Measurements from ENCODE around the gene KCNN2. TPM values are rescaled to one million over a fixed set of nuclear protein-coding genes. Genes with fewer than 3 reads are reported as not detected.
A peak's percentile ranks its signal among the peaks of the same experiment; 100 is the strongest.

Gene KCNN2
- total RNA-seq, 2 donors from 2014 or later = 0.69 to 0.84 TPM

GRCh38 chr5:114362197-114362976 is 517 bp downstream of the KCNN2 start:
- TF ChIP-seq CTCF (IDR thresholded peaks at IDR 0.05) = no peak
- no peaks in the 10 kb centered on the region for H3K9me3 ChIP-seq
- no peak overlapping the region for H3K9ac ChIP-seq (ENCODE audit: low read depth in 2 of 2, low read length in 2 of 2)
- no peak for DNase-seq
- no peaks in the 10 kb centered on the region for H3K36me3 ChIP-seq
- intact Hi-C loops (cut with DNase I) = loop anchor here (5.0 kb wide), 1 partner anchor 90 kb away; no protein-coding TSS in a partner anchor
- H3K27me3 ChIP-seq = peaks cover 51% of the 10 kb centered on the region
- H3K4me1 ChIP-seq = peaks cover 6% of the 10 kb centered on the region
- H3K27ac ChIP-seq = no peak overlapping the region
- peak overlapping the region; percentile 54 for H3K4me3 ChIP-seq

- Histone ChIP-seq H3K9ac (ENCODE audit: low read depth in 2 of 2, low read length in 2 of 2) (no peak overlapping the region), H3K9me3 (no peaks in the 10 kb centered on the region), H3K36me3 (no peaks in the 10 kb centered on the region), H3K27ac (no peak overlapping the region), H3K27me3 (peaks cover 51% of the 10 kb centered on the region), H3K4me3 (peak overlapping the region; percentile 54), H3K4me1 (peaks cover 6% of the 10 kb centered on the region)
- DNase-seq = no peak
- no peak for TF ChIP-seq CTCF (IDR thresholded peaks at IDR 0.05)
- intact Hi-C loops (cut with DNase I) = loop anchor here (5.0 kb wide), 1 partner anchor 89 kb away; no protein-coding TSS in a partner anchor
Observed at GRCh38 chr5:114362977-114363761, 1.3 kb downstream of the KCNN2 start.

DNA sequence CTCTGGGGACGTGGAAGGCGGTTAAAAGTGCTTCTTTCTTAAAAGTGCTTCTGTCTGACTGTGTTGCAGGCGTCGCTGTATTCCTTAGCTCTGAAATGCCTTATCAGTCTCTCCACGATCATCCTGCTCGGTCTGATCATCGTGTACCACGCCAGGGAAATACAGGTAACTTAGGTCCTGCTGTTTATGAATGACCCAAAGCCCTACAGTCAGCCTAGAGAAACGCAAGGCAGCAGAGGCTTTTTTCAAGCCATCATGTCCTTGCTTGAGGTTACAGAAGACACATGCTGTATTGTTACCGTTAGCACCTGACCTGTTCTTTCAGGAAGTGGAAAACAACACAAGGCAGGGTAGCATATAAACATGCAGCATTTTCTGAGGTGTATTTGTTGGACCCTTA is 2.0 kb downstream of the KCNN2 start:
- H3K27ac ChIP-seq = no peak overlapping the region
- intact Hi-C loops (cut with DNase I) = loop anchor here (5.0 kb wide), 1 partner anchor 88 kb away; no protein-coding TSS in a partner anchor
- no peaks in the 10 kb centered on the region for H3K9me3 ChIP-seq
- H3K27me3 ChIP-seq = peaks cover 51% of the 10 kb centered on the region
- TF ChIP-seq CTCF (IDR thresholded peaks at IDR 0.05) = no peak
- H3K4me1 ChIP-seq = peaks cover 6% of the 10 kb centered on the region
- H3K36me3 ChIP-seq = no peaks in the 10 kb centered on the region
- H3K4me3 ChIP-seq = no peak overlapping the region
- no peak for DNase-seq
- no peak overlapping the region for H3K9ac ChIP-seq (ENCODE audit: low read depth in 2 of 2, low read length in 2 of 2)

- no peak for TF ChIP-seq CTCF (IDR thresholded peaks at IDR 0.05)
- DNase-seq = no peak
- Histone ChIP-seq H3K4me1 (no peaks in the 10 kb centered on the region), H3K27ac (no peak overlapping the region), H3K9ac (ENCODE audit: low read depth in 2 of 2, low read length in 2 of 2) (no peak overlapping the region), H3K4me3 (no peak overlapping the region), H3K36me3 (no peaks in the 10 kb centered on the region), H3K9me3 (no peaks in the 10 kb centered on the region), H3K27me3 (peaks cover 19% of the 10 kb centered on the region)
- intact Hi-C loops (cut with DNase I) = no loop called here
Observed at GRCh38 chr5:114367029-114367428, 5.2 kb downstream of the KCNN2 start.

- Histone ChIP-seq H3K27ac (no peak overlapping the region), H3K27me3 (no peaks in the 10 kb centered on the region), H3K4me3 (no peak overlapping the region), H3K4me1 (no peaks in the 10 kb centered on the region), H3K36me3 (no peaks in the 10 kb centered on the region), H3K9ac (ENCODE audit: low read depth in 2 of 2, low read length in 2 of 2) (no peak overlapping the region), H3K9me3 (no peaks in the 10 kb centered on the region)
- TF ChIP-seq CTCF (IDR thresholded peaks at IDR 0.05) = no peak
- intact Hi-C loops (cut with DNase I) = no loop called here
- DNase-seq = no peak
Observed at GRCh38 chr5:114369680-114370417, 8.0 kb downstream of the KCNN2 start.
